Measurements from ENCODE around the gene SHCBP1. TPM values are rescaled to one million over a fixed set of nuclear protein-coding genes. Genes with fewer than 3 reads are reported as not detected.

The SHCBP1 gene
- total and polyA plus RNA-seq, 2 of the 13 experiments (the other 11 are each of a cell fraction or from before 2014, with no cell fraction given): 15.7 to 33.0 TPM

DNA sequence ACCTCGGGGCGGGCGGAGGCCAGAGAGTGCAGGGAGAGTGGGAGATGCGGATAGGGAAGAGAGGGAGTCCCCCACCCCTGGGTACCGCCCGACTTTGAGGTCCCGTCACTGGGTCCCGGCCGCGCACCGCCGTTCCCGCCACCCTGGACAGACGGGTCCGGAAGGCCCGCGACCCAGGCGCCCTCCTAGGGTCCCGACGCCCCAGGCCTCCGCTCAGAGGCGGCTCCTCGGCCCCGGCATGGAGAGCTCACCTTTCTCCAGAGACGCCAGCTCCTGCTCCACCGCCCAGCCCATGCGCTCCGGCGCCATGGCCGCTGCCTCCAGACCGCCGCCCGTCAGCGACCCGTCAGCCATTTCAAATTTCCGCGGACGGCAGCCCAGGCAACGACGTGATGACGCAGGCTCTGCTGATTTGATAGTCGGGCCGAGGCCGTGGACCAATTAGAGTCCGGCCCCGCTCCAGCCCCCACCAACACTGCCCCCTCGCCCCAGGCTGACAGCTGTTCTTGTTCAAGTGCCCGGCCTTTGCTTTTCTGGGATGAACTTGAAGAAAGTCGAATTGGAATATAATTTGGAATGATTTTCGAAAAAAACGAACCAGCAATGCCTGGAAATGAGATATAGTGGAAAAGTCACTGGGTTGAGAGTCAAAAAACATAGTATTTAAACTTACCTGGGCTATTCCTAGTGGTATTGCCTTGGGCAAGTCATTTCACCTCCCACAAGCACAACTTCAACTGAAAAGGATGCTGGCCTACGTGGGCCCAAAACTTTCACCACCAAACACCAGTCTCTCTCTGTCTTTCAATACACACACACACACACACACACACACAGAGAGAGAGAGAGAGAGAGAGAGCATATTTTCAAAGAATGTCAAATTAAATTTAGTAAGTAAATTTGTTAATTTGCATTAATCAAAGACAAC is at the start of gene SHCBP1 (continued):
- no peak for TF ChIP-seq ZNF570 (CRISPR knock-in tag; IDR thresholded peaks at IDR 0.05; ENCODE audit: borderline replicate concordance)
- no peak for TF ChIP-seq ZBTB8A (CRISPR knock-in tag; IDR thresholded peaks at IDR 0.05; ENCODE audit: borderline replicate concordance, low read depth)
- no peak for TF ChIP-seq HMG20A (CRISPR knock-in tag; IDR thresholded peaks at IDR 0.05; ENCODE audit: borderline replicate concordance)
- no peak for TF ChIP-seq SYNCRIP (IDR thresholded peaks at IDR 0.05; ENCODE audit: insufficient read depth, low read depth, low read length)
- TF ChIP-seq, protein P1, sequence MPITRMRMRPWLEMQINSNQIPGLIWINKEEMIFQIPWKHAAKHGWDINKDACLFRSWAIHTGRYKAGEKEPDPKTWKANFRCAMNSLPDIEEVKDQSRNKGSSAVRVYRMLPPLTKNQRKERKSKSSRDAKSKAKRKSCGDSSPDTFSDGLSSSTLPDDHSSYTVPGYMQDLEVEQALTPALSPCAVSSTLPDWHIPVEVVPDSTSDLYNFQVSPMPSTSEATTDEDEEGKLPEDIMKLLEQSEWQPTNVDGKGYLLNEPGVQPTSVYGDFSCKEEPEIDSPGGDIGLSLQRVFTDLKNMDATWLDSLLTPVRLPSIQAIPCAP (CRISPR knock-in tag; IDR thresholded peaks at IDR 0.05; ENCODE audit: low read depth): 0 out of 2 replicates have a peak, but pooled peaks have one; percentile 47
- TF ChIP-seq ZNF430 (CRISPR knock-in tag; IDR thresholded peaks at IDR 0.05): peak; percentile 77; the same call in 1 of the 2 replicates
- TF ChIP-seq TRIM24 (CRISPR knock-in tag; IDR thresholded peaks at IDR 0.05): no peak
- TF ChIP-seq CENPT (CRISPR knock-in tag; IDR thresholded peaks at IDR 0.05; ENCODE audit: low read depth): no peak; the same call in 1 of the 2 replicates
- 0 out of 2 replicates have a peak, but pooled peaks have one; percentile 68 for TF ChIP-seq ETV6 (CRISPR knock-in tag; conservative IDR thresholded peaks at IDR 0.05)
- TF ChIP-seq ZNF343 (CRISPR knock-in tag; IDR thresholded peaks at IDR 0.05): no peak
- TF ChIP-seq ZNF562 (CRISPR knock-in tag; IDR thresholded peaks at IDR 0.05; ENCODE audit: borderline replicate concordance): no peak
- TF ChIP-seq, protein P2, sequence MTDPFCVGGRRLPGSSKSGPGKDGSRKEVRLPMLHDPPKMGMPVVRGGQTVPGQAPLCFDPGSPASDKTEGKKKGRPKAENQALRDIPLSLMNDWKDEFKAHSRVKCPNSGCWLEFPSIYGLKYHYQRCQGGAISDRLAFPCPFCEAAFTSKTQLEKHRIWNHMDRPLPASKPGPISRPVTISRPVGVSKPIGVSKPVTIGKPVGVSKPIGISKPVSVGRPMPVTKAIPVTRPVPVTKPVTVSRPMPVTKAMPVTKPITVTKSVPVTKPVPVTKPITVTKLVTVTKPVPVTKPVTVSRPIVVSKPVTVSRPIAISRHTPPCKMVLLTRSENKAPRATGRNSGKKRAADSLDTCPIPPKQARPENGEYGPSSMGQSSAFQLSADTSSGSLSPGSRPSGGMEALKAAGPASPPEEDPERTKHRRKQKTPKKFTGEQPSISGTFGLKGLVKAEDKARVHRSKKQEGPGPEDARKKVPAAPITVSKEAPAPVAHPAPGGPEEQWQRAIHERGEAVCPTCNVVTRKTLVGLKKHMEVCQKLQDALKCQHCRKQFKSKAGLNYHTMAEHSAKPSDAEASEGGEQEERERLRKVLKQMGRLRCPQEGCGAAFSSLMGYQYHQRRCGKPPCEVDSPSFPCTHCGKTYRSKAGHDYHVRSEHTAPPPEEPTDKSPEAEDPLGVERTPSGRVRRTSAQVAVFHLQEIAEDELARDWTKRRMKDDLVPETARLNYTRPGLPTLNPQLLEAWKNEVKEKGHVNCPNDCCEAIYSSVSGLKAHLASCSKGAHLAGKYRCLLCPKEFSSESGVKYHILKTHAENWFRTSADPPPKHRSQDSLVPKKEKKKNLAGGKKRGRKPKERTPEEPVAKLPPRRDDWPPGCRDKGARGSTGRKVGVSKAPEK (CRISPR knock-in tag; IDR thresholded peaks at IDR 0.05; ENCODE audit: borderline replicate concordance): no peak
- TF ChIP-seq, protein P3, sequence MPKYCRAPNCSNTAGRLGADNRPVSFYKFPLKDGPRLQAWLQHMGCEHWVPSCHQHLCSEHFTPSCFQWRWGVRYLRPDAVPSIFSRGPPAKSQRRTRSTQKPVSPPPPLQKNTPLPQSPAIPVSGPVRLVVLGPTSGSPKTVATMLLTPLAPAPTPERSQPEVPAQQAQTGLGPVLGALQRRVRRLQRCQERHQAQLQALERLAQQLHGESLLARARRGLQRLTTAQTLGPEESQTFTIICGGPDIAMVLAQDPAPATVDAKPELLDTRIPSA (CRISPR knock-in tag; IDR thresholded peaks at IDR 0.05; ENCODE audit: borderline replicate concordance): no peak
- peak; percentile 68; the same call in 1 of the 2 replicates for TF ChIP-seq SMAD1 (CRISPR knock-in tag; IDR thresholded peaks at IDR 0.05; ENCODE audit: borderline replicate concordance, low read depth)
- 0 out of 2 replicates have a peak, but pooled peaks have one; percentile 57 for TF ChIP-seq ZNF256 (CRISPR knock-in tag; conservative IDR thresholded peaks at IDR 0.05)
- TF ChIP-seq, protein P4, sequence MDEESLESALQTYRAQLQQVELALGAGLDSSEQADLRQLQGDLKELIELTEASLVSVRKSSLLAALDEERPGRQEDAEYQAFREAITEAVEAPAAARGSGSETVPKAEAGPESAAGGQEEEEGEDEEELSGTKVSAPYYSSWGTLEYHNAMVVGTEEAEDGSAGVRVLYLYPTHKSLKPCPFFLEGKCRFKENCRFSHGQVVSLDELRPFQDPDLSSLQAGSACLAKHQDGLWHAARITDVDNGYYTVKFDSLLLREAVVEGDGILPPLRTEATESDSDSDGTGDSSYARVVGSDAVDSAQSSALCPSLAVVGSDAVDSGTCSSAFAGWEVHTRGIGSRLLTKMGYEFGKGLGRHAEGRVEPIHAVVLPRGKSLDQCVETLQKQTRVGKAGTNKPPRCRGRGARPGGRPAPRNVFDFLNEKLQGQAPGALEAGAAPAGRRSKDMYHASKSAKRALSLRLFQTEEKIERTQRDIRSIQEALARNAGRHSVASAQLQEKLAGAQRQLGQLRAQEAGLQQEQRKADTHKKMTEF (CRISPR knock-in tag; IDR thresholded peaks at IDR 0.05): peak; percentile 74
- TF ChIP-seq, protein P5, sequence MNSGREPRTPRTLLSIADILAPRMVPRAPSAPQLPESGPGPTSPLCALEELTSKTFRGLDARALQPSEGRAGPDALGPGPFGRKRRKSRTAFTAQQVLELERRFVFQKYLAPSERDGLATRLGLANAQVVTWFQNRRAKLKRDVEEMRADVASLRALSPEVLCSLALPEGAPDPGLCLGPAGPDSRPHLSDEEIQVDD (CRISPR knock-in tag; IDR thresholded peaks at IDR 0.05; ENCODE audit: borderline replicate concordance): no peak; the same call in 1 of the 2 replicates
- no peak for TF ChIP-seq ZFP36 (IDR thresholded peaks at IDR 0.05; ENCODE audit: borderline replicate concordance, low read depth, low read length, partially characterized antibody)

Measured in HepG2 (cell line).